Esophagus squamous epithelium (tissue), 4 donors: Measurements from ENCODE around the gene KLHL17.
A peak's percentile ranks its signal among the peaks of the same experiment; 100 is the strongest.

Experiments used
- POLR2A ChIP-seq, 4 donors: fragments of 450-650 bp; IDR thresholded peaks; one replicate each; pipeline ENCODE4 v1.6.1; 2017; ENCODE audit warnings: antibody characterized with exemption in 4 of 4, mild to moderate bottlenecking in 4 of 4, moderate library complexity in 3 of 4
- TF ChIP-seq, protein P1 (sequence below), 6 experiments: fragments of 450-650 bp in 4 of 6; fragments of 200-600 bp in 2 of 6; sonication (generic) in 2 of 6; IDR thresholded peaks; one replicate each; pipeline ENCODE4 v1.5.1; 2016 to 2019; ENCODE audit warnings: antibody characterized with exemption in 6 of 6, mild to moderate bottlenecking in 4 of 6, moderate library complexity in 4 of 6

GRCh38 chr1:966135-966703 lies 5.8 kb downstream of the KLHL17 start, which contains the start of gene PLEKHN1:
- TF ChIP-seq, protein P1, sequence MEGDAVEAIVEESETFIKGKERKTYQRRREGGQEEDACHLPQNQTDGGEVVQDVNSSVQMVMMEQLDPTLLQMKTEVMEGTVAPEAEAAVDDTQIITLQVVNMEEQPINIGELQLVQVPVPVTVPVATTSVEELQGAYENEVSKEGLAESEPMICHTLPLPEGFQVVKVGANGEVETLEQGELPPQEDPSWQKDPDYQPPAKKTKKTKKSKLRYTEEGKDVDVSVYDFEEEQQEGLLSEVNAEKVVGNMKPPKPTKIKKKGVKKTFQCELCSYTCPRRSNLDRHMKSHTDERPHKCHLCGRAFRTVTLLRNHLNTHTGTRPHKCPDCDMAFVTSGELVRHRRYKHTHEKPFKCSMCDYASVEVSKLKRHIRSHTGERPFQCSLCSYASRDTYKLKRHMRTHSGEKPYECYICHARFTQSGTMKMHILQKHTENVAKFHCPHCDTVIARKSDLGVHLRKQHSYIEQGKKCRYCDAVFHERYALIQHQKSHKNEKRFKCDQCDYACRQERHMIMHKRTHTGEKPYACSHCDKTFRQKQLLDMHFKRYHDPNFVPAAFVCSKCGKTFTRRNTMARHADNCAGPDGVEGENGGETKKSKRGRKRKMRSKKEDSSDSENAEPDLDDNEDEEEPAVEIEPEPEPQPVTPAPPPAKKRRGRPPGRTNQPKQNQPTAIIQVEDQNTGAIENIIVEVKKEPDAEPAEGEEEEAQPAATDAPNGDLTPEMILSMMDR (IDR thresholded peaks at IDR 0.05), result no peak
- peak in 1 of 4 donors; percentile 46 for TF ChIP-seq POLR2A (IDR thresholded peaks at IDR 0.05)
